NCI-H226 (cell line): Measurements from ENCODE around the gene TDRD9.

Experiments
- DNase-seq: peaks from one replicate; pipeline ENCODE4 v3.0.0-alpha.2; 2015

Gene TDRD9

GRCh38 chr14:104078031-104078455 is 149.8 kb downstream of the TDRD9 start:
- DNase-seq: peak; percentile 81

DNA sequence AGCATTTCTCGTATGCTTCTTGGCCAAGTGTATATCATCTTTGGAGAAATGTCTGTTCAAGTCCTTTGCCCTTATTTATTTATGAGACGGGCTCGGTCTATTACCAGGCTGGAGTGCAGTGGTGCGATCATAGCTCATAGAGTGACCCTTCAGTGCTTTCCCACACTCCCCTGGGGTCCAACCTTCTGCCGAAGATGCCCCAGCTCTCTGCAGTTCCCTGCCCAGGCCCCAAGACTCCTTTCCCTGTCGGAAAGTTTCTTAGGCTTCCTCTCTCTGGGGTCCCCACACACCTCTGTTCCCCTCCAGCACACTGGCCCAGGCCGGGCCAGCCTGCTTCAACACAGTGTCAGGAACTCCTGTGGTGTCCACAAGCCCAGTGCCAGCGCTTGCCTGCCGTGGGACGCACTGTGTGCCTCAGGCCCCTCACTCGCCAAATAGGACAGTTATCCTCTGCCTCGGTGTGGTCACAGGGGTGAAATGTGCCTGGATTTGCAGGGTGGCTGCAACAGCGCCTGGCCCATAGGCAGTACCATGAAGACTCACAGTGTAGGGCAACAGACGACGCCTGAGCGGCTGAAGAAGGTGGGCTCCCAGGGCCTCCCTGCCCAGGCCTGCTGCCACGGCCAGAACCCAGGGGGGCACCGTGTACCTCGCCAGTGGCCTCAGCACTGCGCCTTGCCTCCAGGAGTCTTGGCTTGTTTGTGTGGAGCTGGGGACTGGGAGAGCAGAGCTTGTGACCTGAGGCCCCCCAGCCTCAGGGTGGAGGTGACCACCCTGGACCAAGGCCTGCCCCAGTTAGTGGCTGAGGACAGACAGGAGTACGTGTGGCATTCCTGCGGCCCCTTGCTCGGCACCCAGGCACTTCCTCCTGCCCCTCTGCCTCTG is 152.4 kb downstream of the TDRD9 start:
- no peak for DNase-seq

- no peak for DNase-seq
Measured at GRCh38 chr14:104081261-104081835, 153.1 kb downstream of the TDRD9 start.

DNA sequence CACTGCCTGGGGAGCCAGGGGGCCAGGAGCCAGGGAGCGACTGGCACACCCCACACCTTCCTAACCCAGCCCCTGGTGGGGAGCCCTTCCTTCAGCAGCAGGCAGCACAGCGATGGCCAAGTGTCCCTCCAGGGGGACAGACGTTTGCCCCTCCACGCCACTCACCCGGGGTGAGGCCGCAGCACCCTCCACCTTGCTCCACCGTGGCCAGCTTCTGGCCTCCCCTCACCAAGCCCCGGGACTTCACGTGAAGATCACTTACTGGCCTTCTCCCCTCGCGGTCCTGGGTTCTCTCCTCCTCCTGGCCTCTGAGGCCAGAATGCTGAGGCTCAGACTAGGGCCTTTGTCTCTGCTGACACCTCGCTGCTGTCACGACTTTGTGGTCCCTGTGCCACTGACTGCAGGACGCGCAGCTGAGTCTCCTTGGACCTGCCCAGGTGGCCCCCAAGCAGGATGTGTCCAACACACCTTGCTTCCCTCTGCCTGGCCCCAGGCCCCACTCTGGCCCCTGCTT is 153.8 kb downstream of the TDRD9 start:
- no peak for DNase-seq

- no peak for DNase-seq
Measured at GRCh38 chr14:104082807-104083206, 154.6 kb downstream of the TDRD9 start.

- peak; percentile 77 for DNase-seq
Measured at GRCh38 chr14:104084251-104085002, 156.2 kb downstream of the TDRD9 start.

DNA sequence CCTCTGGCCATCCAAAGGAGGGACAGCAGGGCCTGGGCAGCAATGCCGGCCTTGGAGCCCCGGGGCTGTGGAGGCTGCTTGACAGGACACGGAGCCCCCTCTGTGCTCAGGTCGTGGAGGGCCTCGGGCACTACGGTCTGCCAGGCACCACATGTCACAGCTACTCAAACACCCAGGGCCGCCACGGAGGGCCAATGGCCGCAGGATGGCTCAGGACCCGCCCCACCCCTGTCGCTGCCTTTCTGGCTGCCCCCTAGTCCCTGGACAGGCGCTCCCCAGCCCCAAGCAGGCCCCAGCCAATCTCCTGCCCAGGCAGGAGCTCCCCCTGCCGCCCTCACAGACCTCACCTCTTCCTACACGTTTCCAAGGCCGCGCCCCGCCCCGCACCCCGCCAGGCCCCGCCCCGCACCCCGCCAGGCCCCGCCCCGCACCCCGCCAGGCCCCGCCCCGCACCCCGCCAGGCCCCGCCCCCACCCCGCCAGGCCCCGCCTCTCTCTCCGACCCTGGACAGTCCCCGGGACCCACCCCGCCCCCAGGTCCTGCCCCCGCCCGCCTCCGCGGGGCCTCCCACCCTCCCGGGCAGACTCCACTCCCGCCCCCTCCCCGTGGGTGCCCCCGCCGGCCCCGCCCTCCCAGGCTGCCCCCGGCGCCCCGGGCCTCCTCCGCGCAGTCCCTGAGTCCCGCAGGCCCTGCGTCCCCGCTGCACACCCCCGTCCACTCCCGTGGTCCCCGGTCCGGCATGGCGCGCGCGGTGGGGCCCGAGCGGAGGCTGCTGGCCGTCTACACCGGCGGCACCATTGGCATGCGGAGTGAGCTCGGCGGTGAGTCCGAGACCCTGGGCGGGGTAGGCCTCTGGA is 157.0 kb downstream of the TDRD9 start, which contains the start of gene ASPG:
ASPG (plus strand) TSS at position 669 of the 857 bp plus-strand sequence; CDS start at position 740, 71 bp downstream.
- no peak for DNase-seq

DNA sequence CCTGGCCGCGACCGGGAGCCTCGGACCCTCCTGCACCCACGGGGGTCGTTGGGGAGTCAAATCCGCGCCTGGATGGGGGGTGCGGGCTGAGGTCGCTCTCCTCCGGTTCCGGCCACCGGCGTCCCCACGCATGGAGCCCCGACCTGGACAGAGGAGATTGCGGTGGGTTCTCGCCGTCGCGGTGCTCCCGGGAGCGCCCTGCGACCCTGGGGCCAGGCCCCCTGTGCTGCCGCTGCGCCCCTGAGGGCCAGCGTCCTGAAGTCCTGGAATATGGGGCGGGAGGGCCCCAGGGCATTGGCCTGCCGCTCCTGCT is 157.6 kb downstream of the TDRD9 start:
- DNase-seq: no peak

DNA sequence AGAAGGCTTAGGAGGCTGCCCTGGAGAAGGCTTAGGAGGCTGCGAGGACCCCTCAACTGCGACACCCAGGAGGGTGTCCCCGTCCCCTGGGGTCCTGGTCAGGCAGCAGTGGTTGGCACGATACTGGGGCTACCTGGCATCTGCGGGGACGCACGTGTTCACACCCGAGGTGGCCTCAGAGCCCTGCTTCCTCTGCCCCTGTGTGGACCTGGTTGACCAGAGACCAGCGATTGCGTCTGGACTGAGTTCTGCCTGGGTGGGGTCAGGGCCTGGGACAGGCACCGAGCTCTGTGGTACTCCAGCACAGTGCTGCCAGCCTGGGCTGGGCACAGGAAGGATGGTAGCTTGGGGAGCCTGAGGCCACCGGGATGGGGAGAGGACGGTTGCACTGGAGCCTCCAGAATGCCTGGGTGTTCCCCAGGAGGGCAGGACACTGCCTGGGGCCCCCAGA is 158.0 kb downstream of the TDRD9 start:
- DNase-seq: no peak

- no peak for DNase-seq
Measured at GRCh38 chr14:104086661-104087461, 158.6 kb downstream of the TDRD9 start.

GRCh38 chr14:104087505-104087904 is 159.2 kb downstream of the TDRD9 start:
- DNase-seq: no peak

DNA sequence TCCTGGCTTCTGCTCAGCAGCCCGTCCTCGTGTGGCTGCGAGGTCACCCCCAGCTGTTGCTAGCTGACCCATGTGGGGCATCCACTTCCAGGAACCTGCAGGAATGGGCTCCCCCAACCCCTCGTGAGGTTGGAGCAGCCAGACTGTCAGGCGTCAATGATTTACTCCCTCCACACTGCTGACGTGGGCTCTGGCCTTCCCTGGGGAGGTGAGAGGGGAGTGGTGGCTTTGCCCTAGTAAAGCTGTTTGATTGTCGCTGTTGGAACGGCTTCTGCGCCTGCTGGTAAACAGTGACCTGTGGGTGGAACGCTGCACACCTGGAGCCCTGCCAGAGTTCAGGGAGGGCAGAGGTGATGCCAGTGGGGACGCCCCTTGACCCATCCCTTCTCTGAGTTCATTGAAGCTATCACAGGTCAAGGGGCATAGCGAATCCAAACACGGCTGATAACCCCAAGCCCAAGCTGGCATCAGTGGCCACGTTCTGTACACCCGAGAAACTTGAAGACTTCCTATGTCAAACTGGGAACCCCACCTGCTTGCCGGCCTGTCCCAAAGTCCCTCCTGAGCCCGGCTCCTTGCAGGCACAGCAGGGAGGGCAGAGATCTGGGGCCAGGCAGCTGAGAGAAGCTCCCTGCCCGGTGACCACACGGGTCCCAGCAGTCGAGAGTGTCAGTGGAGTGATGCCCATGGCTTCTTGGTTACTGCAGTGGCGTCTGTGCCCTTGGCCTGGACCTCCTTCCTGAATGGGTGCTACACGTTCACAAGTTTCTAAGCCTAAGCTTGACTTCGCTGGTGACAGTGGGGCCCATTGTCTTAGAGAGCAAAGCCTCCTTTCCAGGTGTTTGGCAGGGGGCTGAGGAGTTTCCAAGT is 160.0 kb downstream of the TDRD9 start:
- DNase-seq: no peak

DNA sequence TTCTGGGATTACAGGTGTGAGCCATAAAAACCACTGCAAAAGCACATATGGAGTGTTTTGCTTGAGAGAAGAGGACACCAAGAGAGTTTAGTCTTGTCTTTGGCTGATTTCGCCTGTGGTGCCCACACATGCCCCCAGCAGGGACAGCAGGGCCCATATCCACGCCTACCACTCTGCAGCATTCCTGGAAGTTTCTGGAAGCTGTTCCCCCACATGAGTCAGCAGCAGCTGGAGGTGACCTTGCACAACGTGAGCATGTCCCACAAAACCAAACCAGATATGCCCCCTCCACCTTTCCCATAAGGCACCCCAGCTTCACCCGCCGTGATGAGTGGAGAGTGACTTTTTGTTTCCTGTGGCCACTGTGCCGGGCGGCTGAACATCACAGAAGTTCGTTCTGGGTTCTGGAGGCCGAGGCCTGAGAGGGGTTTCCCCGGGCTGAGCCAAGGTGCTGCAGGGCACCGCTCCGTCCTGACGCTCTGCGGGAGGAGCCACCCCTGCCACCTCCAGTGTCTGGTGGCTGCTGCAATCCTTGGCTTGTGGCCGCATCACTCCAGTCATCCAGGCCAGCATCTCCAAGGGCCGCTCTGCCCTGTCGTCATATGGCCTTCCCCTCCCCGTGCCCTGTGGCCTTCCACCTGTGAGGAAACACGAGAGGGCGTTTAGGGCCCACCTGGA is 162.0 kb downstream of the TDRD9 start:
- no peak for DNase-seq

- no peak for DNase-seq
Measured at GRCh38 chr14:104091061-104091926, 163.0 kb downstream of the TDRD9 start.

DNA sequence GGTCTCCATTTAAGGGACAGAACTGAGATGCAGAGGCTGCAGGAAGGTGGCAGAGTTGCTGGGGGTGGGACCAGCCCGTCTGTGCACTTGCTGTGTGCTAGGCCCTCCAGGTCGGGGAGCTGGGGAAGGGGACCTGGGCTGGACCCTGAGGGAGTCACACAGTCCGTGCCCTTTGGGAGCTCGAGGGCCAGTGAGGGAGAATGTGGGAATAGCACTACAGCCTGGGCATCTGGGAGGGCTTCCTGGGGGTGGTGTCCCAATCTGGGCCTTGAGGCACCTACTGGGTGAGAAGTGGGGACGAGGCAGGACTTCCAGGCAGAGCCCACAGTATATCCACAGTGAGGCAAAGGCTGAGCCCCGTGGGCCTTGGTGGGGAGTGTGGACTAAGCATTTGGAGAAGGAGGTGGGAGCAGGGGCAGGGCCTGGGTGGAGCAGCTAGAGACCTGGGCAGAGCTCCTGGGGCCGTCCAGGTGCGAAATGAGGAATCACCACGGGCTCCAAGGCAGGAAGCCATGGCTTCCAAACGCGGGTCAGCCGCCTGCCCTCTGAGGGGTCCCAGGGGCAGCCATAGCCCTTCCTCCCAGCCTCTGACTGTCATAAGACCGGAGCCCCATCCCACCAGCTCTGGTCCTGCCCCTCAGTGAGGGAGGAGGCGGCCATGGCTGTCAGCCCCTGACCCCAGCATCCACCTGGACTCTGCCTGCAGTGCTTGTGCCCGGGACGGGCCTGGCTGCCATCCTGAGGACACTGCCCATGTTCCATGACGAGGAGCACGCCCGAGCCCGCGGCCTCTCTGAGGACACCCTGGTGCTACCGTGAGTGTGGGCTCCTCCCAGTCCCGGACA is 163.9 kb downstream of the TDRD9 start:
- DNase-seq: no peak

GRCh38 chr14:104092931-104093365 is 164.7 kb downstream of the TDRD9 start:
- no peak for DNase-seq

DNA sequence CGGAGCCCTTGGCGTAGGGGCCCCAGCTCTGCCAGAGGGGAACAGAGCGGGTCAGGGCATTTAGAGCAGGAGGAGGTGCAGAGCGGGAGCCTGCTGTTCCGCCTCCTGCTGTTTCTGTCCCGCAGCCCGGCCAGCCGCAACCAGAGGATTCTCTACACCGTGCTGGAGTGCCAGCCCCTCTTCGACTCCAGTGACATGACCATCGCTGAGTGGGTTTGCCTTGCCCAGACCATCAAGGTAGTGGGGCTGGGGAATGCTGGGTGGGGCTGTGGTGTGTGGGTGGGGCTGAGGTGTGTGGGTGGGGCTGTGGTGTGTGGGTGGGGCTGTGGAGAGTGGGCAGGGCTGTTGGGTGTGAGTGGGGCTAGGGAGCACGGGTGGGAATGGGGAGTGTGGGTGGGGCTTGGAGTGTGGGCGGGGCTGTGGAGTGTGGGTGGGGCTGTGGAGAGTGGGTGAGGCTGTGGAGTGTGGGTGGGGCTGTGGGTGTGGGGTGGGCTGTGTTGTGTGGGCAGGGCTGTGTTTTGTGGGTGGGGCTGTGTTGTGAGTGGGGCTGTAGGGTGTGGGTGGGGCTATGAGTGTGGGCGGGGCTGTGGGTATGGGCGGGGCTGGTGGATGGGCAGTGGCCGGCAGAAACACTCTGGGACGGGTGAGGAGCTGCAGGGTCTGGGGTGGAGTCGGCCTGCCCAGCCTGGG is 165.3 kb downstream of the TDRD9 start:
- DNase-seq: no peak
